IPS-15b (cell line): ENCODE results near the gene YTHDF1.

Source experiments
- H3K27me3 ChIP-seq: one replicate; pipeline ENCODE4 v1.6.1; 2013; ENCODE audit warnings: low read length; ENCODE audit not compliant: control insufficient read depth, insufficient read depth
- H3K36me3 ChIP-seq: one replicate; pipeline ENCODE4 v1.6.1; 2013; ENCODE audit warnings: low read length; ENCODE audit not compliant: control insufficient read depth, insufficient read depth
- H3K4me1 ChIP-seq: one replicate; pipeline ENCODE4 v1.6.1; 2013; ENCODE audit warnings: mild to moderate bottlenecking, low read length; ENCODE audit not compliant: control insufficient read depth, insufficient read depth
- H3K4me3 ChIP-seq: one replicate; pipeline ENCODE4 v1.5.1; 2013; ENCODE audit warnings: low read depth, low read length
- H3K9ac ChIP-seq: one replicate; pipeline ENCODE4 v1.6.1; 2013; ENCODE audit warnings: low read depth, mild to moderate bottlenecking, low read length
- H3K9me3 ChIP-seq: one replicate; pipeline ENCODE4 v1.6.1; 2013; ENCODE audit warnings: mild to moderate bottlenecking, low read length; ENCODE audit not compliant: control insufficient read depth, insufficient read depth

Gene YTHDF1

GRCh38 chr20:63194797-63195173 is 21.1 kb downstream of the YTHDF1 start:
- no peak overlapping the region for H3K4me3 ChIP-seq
- H3K36me3 ChIP-seq: peaks cover 16% of the 10 kb centered on the region
- H3K4me1 ChIP-seq: no peaks in the 10 kb centered on the region
- H3K9me3 ChIP-seq: no peaks in the 10 kb centered on the region
- H3K27me3 ChIP-seq: no peaks in the 10 kb centered on the region
- H3K9ac ChIP-seq: no peak overlapping the region

- H3K4me1 ChIP-seq: no peaks in the 10 kb centered on the region
- no peaks in the 10 kb centered on the region for H3K27me3 ChIP-seq
- H3K9me3 ChIP-seq: no peaks in the 10 kb centered on the region
- peaks cover 16% of the 10 kb centered on the region for H3K36me3 ChIP-seq
- H3K4me3 ChIP-seq: no peak overlapping the region
- H3K9ac ChIP-seq: no peak overlapping the region
Observed at GRCh38 chr20:63194007-63194796, 21.7 kb downstream of the YTHDF1 start.

- no peaks in the 10 kb centered on the region for H3K27me3 ChIP-seq
- H3K36me3 ChIP-seq: peaks cover 16% of the 10 kb centered on the region
- no peaks in the 10 kb centered on the region for H3K9me3 ChIP-seq
- no peak overlapping the region for H3K4me3 ChIP-seq
- no peak overlapping the region for H3K9ac ChIP-seq
- no peaks in the 10 kb centered on the region for H3K4me1 ChIP-seq
Observed at GRCh38 chr20:63192721-63193120, 23.2 kb downstream of the YTHDF1 start.

GRCh38 chr20:63191400-63191799 is 24.5 kb downstream of the YTHDF1 start:
- no peaks in the 10 kb centered on the region for H3K27me3 ChIP-seq
- peaks cover 8% of the 10 kb centered on the region for H3K36me3 ChIP-seq
- H3K4me3 ChIP-seq: no peak overlapping the region
- no peaks in the 10 kb centered on the region for H3K9me3 ChIP-seq
- no peaks in the 10 kb centered on the region for H3K4me1 ChIP-seq
- no peak overlapping the region for H3K9ac ChIP-seq

- H3K4me1 ChIP-seq: no peaks in the 10 kb centered on the region
- H3K4me3 ChIP-seq: no peak overlapping the region
- no peaks in the 10 kb centered on the region for H3K27me3 ChIP-seq
Observed at GRCh38 chr20:63190828-63191227, 25.1 kb downstream of the YTHDF1 start.

GRCh38 chr20:63189846-63190559 is 25.9 kb downstream of the YTHDF1 start:
- Histone ChIP-seq H3K9me3 (no peaks in the 10 kb centered on the region), H3K36me3 (peaks cover 1% of the 10 kb centered on the region)

More at GRCh38 chr20:63190828-63191227, 25.1 kb downstream of the YTHDF1 start:
- H3K36me3 ChIP-seq: peaks cover 8% of the 10 kb centered on the region
- no peaks in the 10 kb centered on the region for H3K9me3 ChIP-seq
- no peak overlapping the region for H3K9ac ChIP-seq

GRCh38 chr20:63189322-63189642 is 26.6 kb downstream of the YTHDF1 start:
- no peak overlapping the region for H3K4me3 ChIP-seq
- H3K36me3 ChIP-seq: no peaks in the 10 kb centered on the region
- no peak overlapping the region for H3K9ac ChIP-seq

More at GRCh38 chr20:63189846-63190559, 25.9 kb downstream of the YTHDF1 start:
- no peaks in the 10 kb centered on the region for H3K4me1 ChIP-seq
- no peak overlapping the region for H3K9ac ChIP-seq
- H3K27me3 ChIP-seq: no peaks in the 10 kb centered on the region
- no peak overlapping the region for H3K4me3 ChIP-seq

GRCh38 chr20:63188641-63189321 is 27.1 kb downstream of the YTHDF1 start:
- H3K27me3 ChIP-seq: no peaks in the 10 kb centered on the region
- H3K4me3 ChIP-seq: no peak overlapping the region
- H3K9me3 ChIP-seq: no peaks in the 10 kb centered on the region
- no peak overlapping the region for H3K9ac ChIP-seq
- H3K4me1 ChIP-seq: no peaks in the 10 kb centered on the region
- H3K36me3 ChIP-seq: no peaks in the 10 kb centered on the region

More at GRCh38 chr20:63189322-63189642, 26.6 kb downstream of the YTHDF1 start:
- Histone ChIP-seq H3K9me3 (no peaks in the 10 kb centered on the region), H3K27me3 (no peaks in the 10 kb centered on the region), H3K4me1 (no peaks in the 10 kb centered on the region)

GRCh38 chr20:63188159-63188442 is 27.8 kb downstream of the YTHDF1 start:
- H3K9ac ChIP-seq: no peak overlapping the region
- H3K4me1 ChIP-seq: no peaks in the 10 kb centered on the region
- H3K27me3 ChIP-seq: no peaks in the 10 kb centered on the region
- no peak overlapping the region for H3K4me3 ChIP-seq
- H3K36me3 ChIP-seq: no peaks in the 10 kb centered on the region
- H3K9me3 ChIP-seq: no peaks in the 10 kb centered on the region

GRCh38 chr20:63187338-63188158 is 28.4 kb downstream of the YTHDF1 start:
- H3K9me3 ChIP-seq: no peaks in the 10 kb centered on the region
- H3K4me1 ChIP-seq: no peaks in the 10 kb centered on the region
- H3K27me3 ChIP-seq: no peaks in the 10 kb centered on the region
- no peak overlapping the region for H3K4me3 ChIP-seq
- H3K9ac ChIP-seq: no peak overlapping the region
- no peaks in the 10 kb centered on the region for H3K36me3 ChIP-seq

- no peaks in the 10 kb centered on the region for H3K9me3 ChIP-seq
- H3K27me3 ChIP-seq: no peaks in the 10 kb centered on the region
- no peak overlapping the region for H3K9ac ChIP-seq
- H3K36me3 ChIP-seq: no peaks in the 10 kb centered on the region
- no peak overlapping the region for H3K4me3 ChIP-seq
- H3K4me1 ChIP-seq: no peaks in the 10 kb centered on the region
Observed at GRCh38 chr20:63186528-63187316, 29.2 kb downstream of the YTHDF1 start.
